B cell (primary cell): ENCODE data around the gene G6PD. TPM values are rescaled to one million over a fixed set of nuclear protein-coding genes. Genes with fewer than 3 reads are reported as not detected.
A peak's percentile ranks its signal among the peaks of the same experiment; 100 is the strongest.

Experiments
- ATAC-seq: fragments of 200-7000 bp; cut with Tn5 transposase; one replicate; pipeline ENCODE4 v1.10.0; 2021; ENCODE audit warnings: low read depth, mild to moderate bottlenecking, moderate number of reproducible peaks, moderate library complexity
- CTCF ChIA-PET: fragments of 350-600 bp; sonication (Branson Sonifier 250); formaldehyde crosslinking; loops from one replicate; lab custom pipeline; 2021; ENCODE audit warnings: antibody characterized with exemption, inconsistent platforms; lab: Charles Lee
- POLR2A ChIA-PET: fragments of 350-600 bp; sonication (Branson Sonifier 250); formaldehyde crosslinking; loops from one replicate; lab custom pipeline; 2021; ENCODE audit warnings: antibody characterized with exemption; lab: Charles Lee
- DNase-seq: peaks from one replicate; pipeline ENCODE4 v3.0.0; 2013
- H2AFZ ChIP-seq: 2 replicates; pipeline ENCODE4 v1.6.1; 2012; ENCODE audit warnings: mild to moderate bottlenecking, low read depth, low read length; ENCODE audit not compliant: insufficient read depth, poor library complexity, severe bottlenecking
- H3K27ac ChIP-seq, 2 donors: 1 replicate in 1 of 2; 2 replicates in 1 of 2; pipeline ENCODE4 v1.5.1; 2012 to 2013; ENCODE audit warnings: low read length in 2 of 2, mild to moderate bottlenecking in 2 of 2, moderate library complexity in 1 of 2
- H3K27me3 ChIP-seq, 4 experiments: fragments of 200-600 bp in 1 of 4; sonication (generic) in 1 of 4; replicated peaks in 1 of 4; 1 replicate in 2 of 4; 2 replicates in 2 of 4; pipeline versions ENCODE4 v1.6.1 to v1.7.0; 2013 to 2016; ENCODE audit warnings: low read length in 3 of 4, mild to moderate bottlenecking in 2 of 4, mixed read lengths in 1 of 4, moderate library complexity in 1 of 4; ENCODE audit not compliant: insufficient read depth in 4 of 4, control insufficient read depth in 3 of 4; ENCODE audit errors: control extremely low read depth in 1 of 4
- H3K36me3 ChIP-seq, 2 experiments: replicated peaks in 1 of 2; 1 replicate in 1 of 2; 2 replicates in 1 of 2; pipeline versions ENCODE4 v1.6.1 to v1.7.1; 2013; ENCODE audit warnings: low read length in 1 of 2; ENCODE audit not compliant: insufficient read depth in 2 of 2, control insufficient read depth in 1 of 2; ENCODE audit errors: control extremely low read depth in 1 of 2, extremely low read depth in 1 of 2
- H3K4me1 ChIP-seq, 2 donors: fragments of 200-600 bp in 1 of 2; sonication (generic) in 1 of 2; 1 replicate in 1 of 2; 2 replicates in 1 of 2; pipeline versions ENCODE4 v1.5.1 to v1.6.1; 2013 to 2017; ENCODE audit warnings: low read length in 2 of 2; ENCODE audit not compliant: control insufficient read depth in 2 of 2, insufficient read depth in 2 of 2
- H3K4me2 ChIP-seq: replicated peaks from 2 replicates; pipeline ENCODE3; 2012; ENCODE audit warnings: mild to moderate bottlenecking, low read depth, low read length; ENCODE audit not compliant: poor library complexity, severe bottlenecking
- H3K4me3 ChIP-seq, 5 experiments: fragments of 200-600 bp in 1 of 5; sonication (generic) in 1 of 5; 1 replicate in 3 of 5; 2 replicates in 2 of 5; pipeline versions ENCODE4 v1.5.1 to v1.7.0; 2011 to 2016; ENCODE audit warnings: low read length in 4 of 5, mild to moderate bottlenecking in 4 of 5, low read depth in 2 of 5, control low read depth in 1 of 5, moderate library complexity in 1 of 5; ENCODE audit not compliant: insufficient read depth in 1 of 5; ENCODE audit errors: control extremely low read depth in 1 of 5, extremely low read depth in 1 of 5
- H3K79me2 ChIP-seq: fragments of 200-600 bp; sonication (generic); one replicate; pipeline ENCODE4 v1.6.0; 2016; ENCODE audit warnings: low read length; ENCODE audit not compliant: control insufficient read depth, insufficient read depth
- H3K9ac ChIP-seq: fragments of 200-600 bp; sonication (generic); 2 replicates; pipeline ENCODE4 v1.6.1; 2017; ENCODE audit warnings: mild to moderate bottlenecking, low read length, moderate library complexity
- H3K9me3 ChIP-seq, 3 donors: one replicate each; pipeline versions ENCODE4 v1.6.1 to v1.7.1; 2013; ENCODE audit warnings: low read length in 2 of 3; ENCODE audit not compliant: control insufficient read depth in 2 of 3, insufficient read depth in 1 of 3; ENCODE audit errors: control extremely low read depth in 1 of 3
- H4K20me1 ChIP-seq: 2 replicates; pipeline ENCODE4 v1.6.0; 2012; ENCODE audit warnings: mild to moderate bottlenecking, low read length; ENCODE audit not compliant: insufficient read depth, control insufficient read depth, poor library complexity, severe bottlenecking
- H3K27ac Mint-ChIP-seq: one replicate; pipeline ENCODE4 v1.8.0; 2021; ENCODE audit warnings: mixed read lengths
- H3K27me3 Mint-ChIP-seq: one replicate; pipeline ENCODE4 v1.8.0; 2021; ENCODE audit warnings: mixed read lengths
- H3K4me1 Mint-ChIP-seq: one replicate; pipeline ENCODE4 v1.8.0; 2021; ENCODE audit warnings: mixed read lengths
- H3K4me3 Mint-ChIP-seq: one replicate; pipeline ENCODE4 v1.8.0; 2021; ENCODE audit warnings: mixed read lengths
- H3K9me3 Mint-ChIP-seq: one replicate; pipeline ENCODE4 v1.8.0; 2022; ENCODE audit warnings: mixed read lengths; ENCODE audit not compliant: insufficient read depth
- EZH2 ChIP-seq: IDR thresholded peaks from 2 replicates; pipeline ENCODE4 v1.6.1; 2012; ENCODE audit warnings: borderline replicate concordance, low read depth, mild to moderate bottlenecking, moderate library complexity, low read length; ENCODE audit not compliant: insufficient read depth, poor library complexity, severe bottlenecking
- WGBS: methylation state at CpG from one replicate; pipeline ENCODE4 v1.1.5; 2013; ENCODE audit warnings: missing lambda C conversion rate; ENCODE audit not compliant: insufficient coverage; 5-methylcytosine and 5-hydroxymethylcytosine counted together
- intact Hi-C: fragments of 100-400 bp; cut with micrococcal nuclease; formaldehyde crosslinking; loops from one replicate; pipeline ENCODE4 v1.10.0; 2022
- polyA plus RNA-seq: library from polyadenylated mRNA; depleted of rRNA; stranded (reverse); fragments of >200 nt; gene quantifications from 2 replicates; pipeline ENCODE4 v1.2.3, GENCODE V29; 2012
- total RNA-seq, 2 donors: library from RNA; stranded (reverse); fragments of 120-200 nt in 1 of 2; gene quantifications; 1 replicate in 1 of 2; 2 replicates in 1 of 2; pipeline versions ENCODE4 v1.2.3 to v1.2.4, GENCODE V29; 2013 to 2022
- TF ChIP-seq, protein P1 (sequence below): fragments of 200-600 bp; IDR thresholded peaks from one replicate; pipeline ENCODE4 v1.8.0; 2022; ENCODE audit warnings: antibody characterized with exemption, mild to moderate bottlenecking

G6PD gene
- total and polyA plus RNA-seq, 2 donors (not counting 1 experiment from before 2014, with no cell fraction given): 61.2 to 64.4 TPM

DNA sequence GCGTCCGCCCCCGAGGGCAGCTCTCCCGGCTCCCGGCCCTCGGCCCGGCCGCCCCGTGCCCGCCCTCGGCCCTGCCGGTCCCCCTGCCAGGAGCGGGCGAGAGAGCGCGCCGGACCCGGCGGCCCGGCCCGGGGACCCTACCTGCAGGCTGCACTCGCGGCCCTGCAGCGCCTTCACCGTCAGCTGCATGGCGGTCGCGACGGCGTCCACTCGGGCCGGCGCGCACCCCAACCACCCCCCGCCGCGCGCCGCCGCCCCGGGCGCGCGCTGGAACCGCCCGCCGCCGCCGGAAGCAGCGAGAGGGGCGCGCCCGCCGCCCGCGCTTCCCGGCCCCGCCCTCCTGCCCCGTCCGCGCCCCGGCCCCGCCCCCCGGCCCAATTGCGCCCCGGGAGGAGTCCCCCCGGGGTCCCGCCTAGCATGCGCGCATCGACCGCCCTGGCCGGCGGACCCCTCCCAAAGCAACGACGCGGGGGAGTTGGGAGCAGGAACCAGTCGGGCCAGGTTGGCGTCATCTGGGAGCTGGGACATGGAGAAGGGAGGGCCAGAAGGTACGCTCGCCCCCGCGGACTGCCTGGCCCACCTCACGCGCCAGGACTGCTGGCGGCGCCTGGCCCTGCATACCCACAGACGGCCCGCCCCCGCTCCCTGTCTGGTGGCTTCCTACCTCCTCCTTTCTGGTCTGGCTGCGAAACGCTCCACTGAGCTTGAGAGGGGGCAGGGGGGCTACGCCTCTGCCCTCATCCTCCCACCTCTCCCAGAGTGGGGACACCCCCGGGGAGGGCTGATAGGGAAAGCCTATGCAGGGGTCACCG is 60.0 kb downstream of the G6PD start, which contains the start of gene UBL4A:
Gene UBL4A, minus strand, starts transcription at position 220 of the 812 bp plus-strand sequence. Its CDS starts 31 bp downstream, at position 189.
- Histone ChIP-seq H3K4me2 (peak within 1 kb of the TSS; percentile 82), H3K36me3 (peaks cover 0 to 13% of the 10 kb centered on the region in 2 experiments), H3K9ac (peak within 1 kb of the TSS; percentile 68), H3K27ac (peak within 1 kb of the TSS; percentile 50 to 72), H3K4me3 (peak within 1 kb of the TSS in 4 of 5 experiments; percentile 47 to 67 (median 60)), H3K9me3 (no peaks in the 10 kb centered on the region), H3K27me3 (no peaks in the 10 kb centered on the region), H2AFZ (peak within 1 kb of the TSS; percentile 56), H3K4me1 (peaks cover 5 to 42% of the 10 kb centered on the region in 2 donors), H4K20me1 (no peaks in the 10 kb centered on the region), H3K79me2 (peaks cover 20% of the 10 kb centered on the region)
- Mint-ChIP-seq H3K27me3 (no peaks in the 10 kb centered on the region), H3K9me3 (no peaks in the 10 kb centered on the region), H3K27ac (peak within 1 kb of the TSS; percentile 75), H3K4me3 (peak within 1 kb of the TSS; percentile 82), H3K4me1 (peaks cover 25% of the 10 kb centered on the region)
- ATAC-seq (peak; percentile 37), DNase-seq (peak; percentile 77)
- intact Hi-C loops: no loop called here
- TF ChIP-seq, protein P1, sequence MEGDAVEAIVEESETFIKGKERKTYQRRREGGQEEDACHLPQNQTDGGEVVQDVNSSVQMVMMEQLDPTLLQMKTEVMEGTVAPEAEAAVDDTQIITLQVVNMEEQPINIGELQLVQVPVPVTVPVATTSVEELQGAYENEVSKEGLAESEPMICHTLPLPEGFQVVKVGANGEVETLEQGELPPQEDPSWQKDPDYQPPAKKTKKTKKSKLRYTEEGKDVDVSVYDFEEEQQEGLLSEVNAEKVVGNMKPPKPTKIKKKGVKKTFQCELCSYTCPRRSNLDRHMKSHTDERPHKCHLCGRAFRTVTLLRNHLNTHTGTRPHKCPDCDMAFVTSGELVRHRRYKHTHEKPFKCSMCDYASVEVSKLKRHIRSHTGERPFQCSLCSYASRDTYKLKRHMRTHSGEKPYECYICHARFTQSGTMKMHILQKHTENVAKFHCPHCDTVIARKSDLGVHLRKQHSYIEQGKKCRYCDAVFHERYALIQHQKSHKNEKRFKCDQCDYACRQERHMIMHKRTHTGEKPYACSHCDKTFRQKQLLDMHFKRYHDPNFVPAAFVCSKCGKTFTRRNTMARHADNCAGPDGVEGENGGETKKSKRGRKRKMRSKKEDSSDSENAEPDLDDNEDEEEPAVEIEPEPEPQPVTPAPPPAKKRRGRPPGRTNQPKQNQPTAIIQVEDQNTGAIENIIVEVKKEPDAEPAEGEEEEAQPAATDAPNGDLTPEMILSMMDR: no peak
- TF ChIP-seq EZH2: no peak
- WGBS: under 1% methylated on average over 42 of the region's 95 CpGs
- POLR2A ChIA-PET: interaction anchor here (0.6 to 1.6 kb wide), 7 partner anchors 28 to 88 kb away, joined by 3 to 10 read pairs (median 4); partner anchors contain the start of genes FAM3A and RPL10
- CTCF ChIA-PET: interaction anchor here (1.6 to 2.7 kb wide), 3 partner anchors 41 to 113 kb away, joined by 4 to 12 read pairs (median 5); partner anchors contain the start of gene ATP6AP1
